AG10803 (cell line): ENCODE data around the gene SYNDIG1.

Experiments
- DNase-seq: peaks from one replicate; pipeline ENCODE4 v3.0.0; 2010; ENCODE audit warnings: low read depth
- H3K4me3 ChIP-seq: 2 replicates; pipeline ENCODE4 v1.5.1; 2011; ENCODE audit warnings: mild to moderate bottlenecking, low read length, control low read depth
- TF ChIP-seq, protein P1 (sequence below): conservative IDR thresholded peaks from 2 replicates; pipeline ENCODE4 v1.5.1; 2011; ENCODE audit warnings: mild to moderate bottlenecking, low read length, control low read depth, inconsistent platforms

The SYNDIG1 gene

DNA sequence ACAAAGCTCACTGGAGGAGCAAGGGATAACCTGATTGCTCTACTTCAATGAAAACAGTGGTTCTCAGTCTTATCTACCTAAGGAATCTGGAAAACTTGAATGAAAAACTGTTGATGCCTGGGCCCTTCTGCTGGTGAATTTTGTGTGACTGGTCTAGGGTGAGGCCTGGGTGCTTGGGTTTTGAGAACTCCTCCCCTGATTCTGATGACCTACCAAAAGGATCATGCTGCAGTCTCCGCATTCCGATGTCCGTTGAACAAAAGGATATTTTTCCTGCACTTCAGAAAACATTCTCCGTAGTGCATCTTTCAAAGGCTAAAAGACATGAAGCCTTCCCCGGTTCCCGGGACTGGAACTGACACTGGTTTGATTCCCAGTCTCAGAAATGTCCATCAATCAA is 157.9 kb downstream of the SYNDIG1 start:
- DNase-seq, result no peak
- H3K4me3 ChIP-seq, result no peak overlapping the region
- TF ChIP-seq, protein P1, sequence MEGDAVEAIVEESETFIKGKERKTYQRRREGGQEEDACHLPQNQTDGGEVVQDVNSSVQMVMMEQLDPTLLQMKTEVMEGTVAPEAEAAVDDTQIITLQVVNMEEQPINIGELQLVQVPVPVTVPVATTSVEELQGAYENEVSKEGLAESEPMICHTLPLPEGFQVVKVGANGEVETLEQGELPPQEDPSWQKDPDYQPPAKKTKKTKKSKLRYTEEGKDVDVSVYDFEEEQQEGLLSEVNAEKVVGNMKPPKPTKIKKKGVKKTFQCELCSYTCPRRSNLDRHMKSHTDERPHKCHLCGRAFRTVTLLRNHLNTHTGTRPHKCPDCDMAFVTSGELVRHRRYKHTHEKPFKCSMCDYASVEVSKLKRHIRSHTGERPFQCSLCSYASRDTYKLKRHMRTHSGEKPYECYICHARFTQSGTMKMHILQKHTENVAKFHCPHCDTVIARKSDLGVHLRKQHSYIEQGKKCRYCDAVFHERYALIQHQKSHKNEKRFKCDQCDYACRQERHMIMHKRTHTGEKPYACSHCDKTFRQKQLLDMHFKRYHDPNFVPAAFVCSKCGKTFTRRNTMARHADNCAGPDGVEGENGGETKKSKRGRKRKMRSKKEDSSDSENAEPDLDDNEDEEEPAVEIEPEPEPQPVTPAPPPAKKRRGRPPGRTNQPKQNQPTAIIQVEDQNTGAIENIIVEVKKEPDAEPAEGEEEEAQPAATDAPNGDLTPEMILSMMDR, result no peak

DNA sequence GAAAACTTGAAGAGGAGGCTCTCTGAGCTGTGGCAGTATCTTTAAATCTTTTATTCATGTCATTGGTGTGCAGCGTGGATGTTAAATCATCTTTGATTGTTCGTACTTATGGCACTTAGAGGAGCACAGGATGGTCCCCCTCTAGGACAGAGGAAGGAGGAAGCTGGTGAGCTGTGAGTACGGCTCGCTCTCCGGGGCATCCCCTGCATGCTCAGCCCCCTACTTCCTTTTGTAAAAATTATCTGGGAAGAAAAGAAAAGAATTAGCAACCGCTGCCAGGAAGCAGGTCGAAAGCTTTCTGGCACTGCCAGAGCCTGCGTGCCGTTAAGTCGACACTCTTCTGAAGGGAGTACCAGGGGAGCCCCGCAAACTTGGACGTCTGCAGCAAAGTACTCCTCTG is 158.5 kb downstream of the SYNDIG1 start:
- TF ChIP-seq, protein P1, result no peak
- DNase-seq, result no peak
- no peak overlapping the region for H3K4me3 ChIP-seq

DNA sequence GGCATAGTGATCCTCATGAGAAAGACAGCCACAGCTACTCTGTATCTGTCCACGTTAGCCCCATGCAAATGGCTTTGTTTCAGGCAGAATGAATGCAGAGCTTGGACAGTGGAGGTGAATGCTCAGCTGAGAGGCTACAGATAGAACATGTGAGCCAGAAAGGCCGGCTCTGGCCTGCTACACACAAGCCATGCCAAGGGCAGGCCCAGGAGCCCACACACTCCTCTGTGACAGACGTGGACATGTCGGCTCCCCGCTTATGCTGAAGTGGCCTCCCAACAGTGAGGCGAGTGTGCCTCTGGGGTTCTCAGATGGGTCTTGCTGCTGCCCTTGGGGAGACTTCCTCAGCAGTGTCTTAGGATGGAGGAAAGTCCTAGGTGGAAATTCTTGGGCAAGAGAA is 159.6 kb downstream of the SYNDIG1 start:
- DNase-seq, result no peak
- TF ChIP-seq, protein P1, result no peak
- H3K4me3 ChIP-seq, result no peak overlapping the region

DNA sequence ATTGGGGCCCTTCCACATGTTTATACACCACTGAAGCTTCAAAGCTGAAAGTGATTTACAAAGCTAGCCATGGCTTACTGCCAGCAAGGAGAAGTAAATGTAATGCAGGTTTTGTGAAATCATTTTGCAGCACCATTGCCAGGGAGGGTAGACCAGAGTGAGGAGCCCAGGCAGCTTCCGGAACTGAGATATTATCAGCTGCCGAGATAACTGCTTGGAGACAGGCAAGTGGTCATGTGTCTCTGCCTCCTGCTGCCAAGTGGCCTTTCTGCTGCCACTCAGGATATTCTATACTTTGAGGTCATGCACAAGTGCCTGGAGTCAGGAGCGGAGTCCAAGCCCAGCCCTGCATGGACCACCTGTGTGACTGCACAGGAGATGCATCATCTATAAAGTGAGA is 160.2 kb downstream of the SYNDIG1 start:
- DNase-seq, result no peak
- TF ChIP-seq, protein P1, result no peak

DNA sequence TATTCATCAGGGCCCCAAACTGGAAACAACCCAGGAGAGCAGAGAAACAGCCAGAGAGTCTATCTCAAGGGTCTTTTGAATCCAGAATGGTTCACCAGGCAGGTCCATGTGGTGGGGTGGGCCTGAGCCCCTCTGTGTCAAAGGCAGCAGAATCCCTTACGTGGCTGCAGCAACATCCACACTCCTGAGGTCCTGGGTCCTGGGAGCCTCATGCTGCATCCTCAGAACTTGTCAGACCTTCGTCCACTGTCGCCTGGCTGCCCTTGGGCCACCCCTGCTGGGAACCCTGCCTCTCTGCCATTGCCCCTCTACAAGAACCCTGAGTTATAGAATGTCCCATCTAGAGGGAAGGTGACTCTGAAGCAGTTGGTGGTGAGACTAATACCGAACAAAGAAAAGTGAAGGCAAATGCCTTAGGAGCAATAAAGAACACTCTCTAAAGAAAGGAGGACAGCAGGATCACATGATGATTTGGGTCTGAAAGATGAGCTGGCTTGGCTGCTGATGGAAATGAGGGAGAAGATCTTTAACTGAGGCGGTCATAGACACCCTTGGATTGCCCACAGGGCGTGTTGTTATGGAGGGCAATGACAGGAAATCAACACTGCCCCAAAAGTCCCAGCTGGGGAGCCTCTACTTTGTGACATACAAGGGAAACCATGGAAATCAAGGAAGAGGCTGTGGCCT is 161.2 kb downstream of the SYNDIG1 start:
- no peak for DNase-seq
- TF ChIP-seq, protein P1, result no peak
- H3K4me3 ChIP-seq, result no peak overlapping the region

More for the DNA sequence above, 160.2 kb downstream of the SYNDIG1 start:
- no peak overlapping the region for H3K4me3 ChIP-seq

DNA sequence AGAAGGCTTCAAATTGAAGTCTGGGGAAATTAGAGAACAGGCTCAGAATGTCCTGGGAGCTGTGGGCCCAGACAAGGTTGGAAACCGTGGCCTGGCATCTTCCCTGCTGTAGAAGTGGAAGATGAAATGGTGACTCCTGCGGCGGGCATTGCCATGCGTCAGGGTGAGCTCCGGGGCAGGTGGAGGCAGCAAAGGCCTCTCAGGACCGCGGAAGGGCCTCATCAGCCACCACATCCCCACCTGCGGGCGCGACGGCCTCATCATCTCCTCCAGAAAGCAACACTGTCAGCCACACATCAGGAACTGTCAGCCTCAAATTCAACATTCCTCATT is 161.7 kb downstream of the SYNDIG1 start:
- no peak overlapping the region for H3K4me3 ChIP-seq
- TF ChIP-seq, protein P1, result no peak

DNA sequence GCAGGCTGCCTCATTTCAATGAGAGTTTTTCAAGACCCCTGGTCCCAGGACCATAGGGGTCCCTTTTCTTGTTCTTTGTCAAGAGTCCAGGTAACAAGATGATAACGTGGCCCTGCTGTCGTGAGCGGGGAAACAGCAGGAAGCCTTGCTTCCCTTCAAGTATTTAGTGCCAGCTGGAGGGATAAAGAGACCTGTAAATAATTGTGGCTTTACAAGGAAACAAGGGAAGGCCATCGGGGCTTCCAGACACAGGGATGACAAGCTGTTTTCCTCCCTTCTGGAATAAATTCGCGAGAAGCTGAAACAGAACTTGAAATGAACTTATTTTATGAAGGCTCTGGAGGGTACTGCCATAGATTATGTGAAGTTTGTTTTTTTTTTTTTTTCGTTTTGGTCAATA is 163.2 kb downstream of the SYNDIG1 start:
- no peak overlapping the region for H3K4me3 ChIP-seq
- TF ChIP-seq, protein P1, result no peak
- DNase-seq, result no peak

More for the DNA sequence above, 161.7 kb downstream of the SYNDIG1 start:
- DNase-seq, result no peak
